ENCODE data around the gene ANKRD39.

Gene ANKRD39

DNA sequence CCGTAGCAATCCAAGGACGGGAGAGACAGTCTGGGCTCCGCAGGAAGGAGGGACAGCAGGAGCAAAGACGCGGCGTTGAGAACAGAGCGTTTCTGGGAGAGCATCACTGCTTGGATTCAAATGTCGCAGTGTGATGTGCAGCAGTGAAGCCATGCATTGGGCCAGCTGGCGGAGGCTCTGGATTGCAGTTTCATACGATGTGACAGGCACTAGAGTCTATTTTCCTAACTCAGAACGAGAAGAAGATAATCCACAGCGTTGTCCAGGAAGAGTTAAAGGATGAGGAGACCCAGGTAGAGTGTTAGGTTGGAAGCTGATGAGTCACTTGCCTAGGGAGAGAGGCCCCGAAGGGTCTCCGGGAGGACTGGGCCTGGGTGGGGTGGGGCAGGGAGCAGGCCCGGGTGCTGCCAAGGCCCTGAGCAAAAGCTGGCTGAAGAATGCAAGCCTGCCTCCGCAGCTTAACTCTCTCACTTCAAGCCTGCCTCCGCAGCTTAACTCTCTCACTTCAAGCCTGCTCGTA lies 29.7 kb upstream of the ANKRD39 start:
- no peak for DNase-seq (ENCODE audit: low read depth in 2 of 2)

DNA sequence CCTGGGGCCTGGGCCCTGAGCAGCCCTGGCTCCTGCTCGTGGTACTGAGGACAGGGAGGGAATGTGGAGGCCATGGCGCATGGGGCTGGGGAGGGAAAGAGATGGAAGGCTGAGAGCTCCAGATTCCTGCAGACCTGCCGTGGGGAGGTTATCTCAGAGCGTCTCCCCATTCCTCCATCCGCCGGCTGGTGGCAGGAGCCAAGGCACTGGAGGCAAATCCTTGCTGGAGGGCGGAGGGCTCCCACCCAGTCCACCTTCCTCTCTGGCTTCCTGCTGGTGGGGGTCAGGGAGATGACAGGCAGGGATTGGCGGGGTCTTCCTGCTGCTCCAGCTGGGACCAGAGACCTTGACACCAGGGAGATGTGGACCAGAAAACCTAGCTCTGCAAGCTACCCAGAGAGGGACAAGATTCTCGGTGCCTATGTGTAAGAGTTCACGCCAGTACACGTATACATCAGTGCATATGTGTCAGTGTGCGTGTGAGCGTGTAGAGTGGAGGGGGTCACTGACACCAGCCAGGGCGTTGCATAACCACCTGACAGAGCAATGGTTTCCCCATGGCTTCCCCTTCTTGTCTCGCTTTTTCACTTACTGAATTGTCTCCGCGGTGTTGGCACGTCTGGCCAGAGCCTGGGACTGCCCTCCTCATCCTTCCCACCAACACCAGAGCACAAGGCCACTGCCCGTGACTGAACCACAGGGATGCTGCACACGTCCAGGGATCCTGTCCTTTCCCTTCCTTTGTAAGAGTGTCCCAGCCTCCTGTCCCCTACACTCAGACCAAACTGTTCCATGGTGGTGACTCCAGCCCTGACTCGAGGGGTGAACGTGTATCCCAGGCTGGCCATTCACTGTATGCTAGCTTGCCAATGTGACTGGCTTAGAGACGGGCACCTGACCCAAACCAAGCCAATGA lies 27.9 kb upstream of the ANKRD39 start:
- no peak for DNase-seq (ENCODE audit: low read depth in 2 of 2)

DNA sequence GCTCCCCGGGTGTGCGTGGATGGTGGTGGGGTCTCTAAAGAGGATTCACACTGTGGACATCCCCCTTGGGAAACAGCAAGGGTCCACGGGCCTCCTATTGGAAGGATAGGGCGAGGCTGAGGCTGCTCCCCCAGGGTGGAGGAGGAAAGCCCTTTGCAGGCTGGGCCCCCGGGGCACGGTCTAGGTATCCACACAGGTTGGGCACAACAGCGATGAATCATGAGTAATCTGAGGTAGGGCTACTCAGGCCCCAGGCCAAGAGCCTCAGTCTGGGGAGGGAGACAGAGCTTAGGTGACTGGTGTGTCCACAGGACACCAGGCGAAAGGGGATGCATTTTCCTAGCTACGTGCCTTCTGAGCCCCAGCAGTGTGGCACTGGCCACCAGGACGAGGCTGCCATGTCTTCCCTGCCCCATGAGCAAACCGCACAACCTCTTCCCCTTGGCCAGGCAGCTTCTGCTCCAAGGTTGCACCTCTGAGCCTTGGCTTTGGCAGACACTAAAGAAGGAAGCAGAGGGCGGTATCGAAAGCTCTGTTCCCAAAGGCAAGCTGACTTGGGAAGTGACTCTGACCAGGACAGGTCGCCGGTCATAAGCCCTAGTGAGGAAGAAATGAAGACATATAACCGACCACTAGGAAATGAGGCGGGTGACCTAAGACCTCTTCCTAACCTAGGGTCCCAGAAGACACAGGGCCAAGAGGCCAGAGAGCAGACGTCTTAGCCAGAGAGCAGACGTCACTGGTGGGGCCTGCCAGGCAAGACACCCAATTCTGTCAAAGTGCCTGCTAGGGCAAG lies 26.7 kb upstream of the ANKRD39 start:
- no peak for DNase-seq (ENCODE audit: low read depth in 2 of 2)

DNA sequence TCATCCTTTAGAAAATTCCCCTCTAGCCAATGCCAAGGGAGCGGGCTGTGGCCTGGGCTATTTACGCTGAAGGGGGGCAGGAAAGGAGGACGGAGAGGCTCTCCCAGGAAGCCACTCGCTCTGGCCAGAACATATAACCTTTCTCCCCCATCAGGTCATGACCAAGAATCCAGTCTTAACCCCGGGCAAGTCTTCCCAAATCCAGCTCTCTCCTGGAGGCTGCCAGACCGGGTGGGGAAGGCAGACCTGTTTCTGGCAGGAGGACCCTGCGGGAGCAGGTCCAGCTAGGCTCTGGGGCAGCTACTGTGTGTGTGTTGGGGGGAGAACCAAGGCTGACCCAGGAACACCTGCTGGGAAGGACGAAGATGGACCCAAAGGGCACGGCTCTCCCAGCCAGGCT lies 25.5 kb upstream of the ANKRD39 start:
- no peak for DNase-seq (ENCODE audit: low read depth in 2 of 2)

DNA sequence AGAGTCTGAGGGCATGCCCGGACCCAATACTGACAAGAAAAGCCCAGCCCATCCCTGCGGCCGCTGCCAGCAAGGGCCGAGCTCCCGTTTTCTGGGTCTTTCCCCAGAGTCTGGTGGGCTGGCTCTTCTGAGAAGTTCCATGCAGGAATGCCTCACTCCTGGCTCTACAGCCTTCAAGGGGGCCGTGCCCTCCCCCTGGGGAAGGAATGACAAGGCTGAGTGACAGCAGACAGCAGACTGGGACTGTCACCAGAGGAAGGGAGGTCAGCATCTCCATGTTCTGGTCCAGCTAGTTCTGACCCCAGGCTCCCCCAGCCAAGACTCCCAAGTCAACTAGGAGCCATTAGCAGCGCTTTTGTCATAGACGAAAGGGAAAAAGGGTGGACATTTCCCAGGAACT lies 25.1 kb upstream of the ANKRD39 start:
- no peak for DNase-seq (ENCODE audit: low read depth in 2 of 2)

DNA sequence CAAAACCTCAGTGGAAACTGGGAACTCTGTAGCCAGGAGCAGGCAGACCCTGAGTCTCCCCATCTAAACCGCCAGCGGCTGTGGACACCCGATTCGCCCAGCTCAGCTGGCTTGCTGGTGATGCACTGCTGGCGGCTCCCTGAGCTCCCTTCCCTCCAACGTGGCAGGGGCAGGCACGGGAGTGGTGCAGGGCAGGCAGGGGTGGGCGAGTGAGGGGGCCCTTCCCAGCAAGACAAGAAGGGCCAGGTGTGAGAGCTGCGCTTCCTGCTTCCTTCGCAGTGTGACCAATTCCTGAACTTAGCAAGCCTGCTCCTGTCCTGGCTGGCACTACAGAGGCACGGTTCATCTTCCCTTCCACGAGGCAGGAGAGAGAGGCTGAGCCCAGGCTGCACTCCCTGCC lies 24.4 kb upstream of the ANKRD39 start:
- no peak for DNase-seq (ENCODE audit: low read depth in 2 of 2)

DNA sequence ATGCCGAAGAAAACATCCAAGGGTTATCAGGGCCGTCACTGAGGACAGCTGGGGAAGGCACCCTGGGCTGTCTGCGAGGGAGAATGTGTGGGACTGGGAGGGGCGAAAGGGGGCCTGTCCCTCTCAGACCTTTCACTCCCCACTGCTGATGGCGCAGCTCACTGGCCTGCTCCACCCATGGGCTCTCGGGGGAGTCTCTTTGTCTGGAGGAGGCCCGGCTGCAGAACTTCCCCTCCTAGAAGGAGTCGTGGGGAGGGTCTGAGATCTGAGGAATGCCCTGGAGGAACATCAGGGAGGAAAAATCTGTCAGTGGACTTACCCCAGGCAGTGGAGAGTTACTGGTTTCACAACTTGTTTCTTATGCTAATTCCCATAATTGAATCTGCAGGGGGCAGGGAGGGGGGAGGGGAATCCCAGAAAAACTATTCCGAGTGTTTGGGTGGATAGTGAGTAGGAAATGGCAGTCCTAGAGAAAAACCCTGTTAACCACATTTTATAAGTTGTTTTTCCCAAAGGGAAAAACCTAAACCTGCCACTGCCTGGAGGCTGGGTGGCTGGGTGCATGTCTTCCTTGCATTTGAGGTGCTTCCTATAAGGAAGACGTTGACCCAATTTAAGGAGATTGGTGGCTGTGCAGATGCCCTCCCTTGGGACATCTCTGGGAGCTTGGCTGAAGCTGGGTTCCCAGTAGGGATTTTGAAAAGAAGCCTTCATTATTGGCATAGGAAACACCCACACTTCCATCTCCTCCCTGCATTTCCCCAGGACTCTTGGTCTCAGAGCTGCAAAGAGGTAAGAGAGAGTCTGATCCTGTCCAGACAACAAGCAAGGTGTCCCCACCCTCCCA lies 23.8 kb upstream of the ANKRD39 start:
- DNase-seq (ENCODE audit: low read depth in 2 of 2): no peak

DNA sequence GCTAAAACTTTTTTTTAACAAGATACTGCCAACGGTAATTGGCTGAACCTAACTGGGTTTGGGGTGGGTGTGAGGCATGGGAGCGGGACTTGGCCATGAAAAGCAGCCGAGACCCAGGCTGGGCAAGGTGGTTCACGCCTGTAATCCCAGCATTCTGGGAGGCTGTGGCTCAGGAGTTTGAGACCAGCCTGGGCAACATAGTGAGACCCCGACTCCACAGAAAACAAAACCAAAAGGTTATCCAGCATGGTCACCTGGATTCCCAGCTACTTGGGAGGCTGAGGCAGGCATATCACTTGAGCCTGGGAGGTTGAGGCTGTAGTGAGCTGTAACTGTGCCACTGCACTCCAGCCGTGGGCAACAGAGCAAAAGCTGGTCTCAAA lies 23.1 kb upstream of the ANKRD39 start:
- no peak for DNase-seq (ENCODE audit: low read depth in 2 of 2)

DNA sequence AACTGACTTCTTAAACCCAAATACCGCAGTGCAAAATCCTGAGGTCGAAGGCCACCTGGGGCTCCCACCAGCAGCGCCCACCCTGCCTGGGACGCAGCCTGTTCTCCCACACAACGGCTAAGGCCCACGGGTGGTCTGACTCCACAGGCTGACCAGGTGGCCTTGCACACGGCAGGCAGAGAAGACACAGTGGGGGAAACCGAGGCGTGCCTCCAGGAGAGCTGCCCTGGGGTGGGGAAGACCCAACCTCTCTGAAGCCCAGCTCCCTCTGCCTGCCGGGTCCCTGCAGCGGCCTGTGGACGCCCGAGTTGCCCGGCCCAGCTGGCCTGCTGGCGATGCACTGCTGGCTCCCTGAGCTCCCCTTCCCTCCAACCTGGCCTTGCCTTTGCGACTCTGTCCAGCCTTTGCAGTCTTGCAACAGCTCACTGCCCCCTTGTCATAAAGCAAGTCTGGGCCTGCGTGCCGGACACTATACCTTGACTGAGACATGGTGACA lies 21.8 kb upstream of the ANKRD39 start:
- no peak for DNase-seq (ENCODE audit: low read depth in 2 of 2)

DNA sequence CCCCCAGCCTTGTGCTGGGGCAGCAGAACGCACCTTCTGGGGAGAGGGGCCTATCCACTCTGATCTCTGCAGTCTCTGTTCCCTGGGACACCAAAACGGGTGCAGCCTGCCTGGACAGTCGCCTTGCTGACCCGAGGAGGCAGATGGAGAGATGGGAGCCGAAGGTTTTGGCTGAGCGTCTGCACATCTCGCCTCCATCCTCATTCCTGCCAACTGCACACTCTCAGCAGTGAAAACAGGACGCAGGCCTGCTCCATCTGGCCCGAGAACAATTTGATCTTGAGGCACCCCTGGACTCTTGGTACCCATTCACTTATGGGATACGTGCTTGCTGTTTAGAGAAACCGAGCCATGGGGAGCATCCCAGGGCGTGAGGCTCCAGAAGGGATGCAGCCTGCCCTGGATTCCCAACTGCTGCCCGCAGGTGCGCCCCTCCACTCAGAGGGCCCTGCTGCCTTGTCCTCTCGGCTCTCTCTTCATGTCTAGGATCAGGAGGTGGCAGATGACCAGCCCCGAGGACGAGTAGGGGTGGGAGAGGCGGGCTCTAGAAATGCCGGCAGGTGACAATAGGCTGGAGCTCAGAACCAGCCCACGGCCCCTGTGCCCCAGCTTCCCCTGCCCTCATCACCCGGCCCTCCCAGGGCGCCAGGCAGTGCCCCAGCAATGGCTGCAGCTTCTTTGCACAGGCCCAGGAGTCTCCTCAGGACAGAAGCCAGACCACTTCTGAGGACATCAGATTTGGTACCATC lies 21.2 kb upstream of the ANKRD39 start:
- no peak for DNase-seq (ENCODE audit: low read depth in 2 of 2)

DNA sequence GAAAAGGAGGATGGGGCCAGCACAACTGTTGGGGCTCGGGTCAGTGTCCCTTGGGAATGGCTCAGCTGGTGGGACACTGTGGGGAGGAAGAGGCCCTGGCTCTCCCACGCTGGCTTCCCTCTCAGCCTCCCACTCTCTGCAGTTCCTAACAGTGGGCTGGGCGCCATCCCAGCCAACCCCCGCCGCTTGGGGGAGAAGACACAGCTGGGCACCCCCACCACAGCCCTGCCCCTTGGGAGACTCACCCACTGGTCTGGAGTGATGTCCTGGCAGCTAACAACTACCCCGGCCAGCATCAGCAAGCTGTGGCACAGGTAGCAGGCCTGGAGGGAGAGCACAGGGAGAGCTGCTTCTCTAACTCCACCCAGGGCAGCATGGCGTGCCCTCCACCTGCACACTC lies 20.4 kb upstream of the ANKRD39 start:
- no peak for DNase-seq (ENCODE audit: low read depth in 2 of 2)

DNA sequence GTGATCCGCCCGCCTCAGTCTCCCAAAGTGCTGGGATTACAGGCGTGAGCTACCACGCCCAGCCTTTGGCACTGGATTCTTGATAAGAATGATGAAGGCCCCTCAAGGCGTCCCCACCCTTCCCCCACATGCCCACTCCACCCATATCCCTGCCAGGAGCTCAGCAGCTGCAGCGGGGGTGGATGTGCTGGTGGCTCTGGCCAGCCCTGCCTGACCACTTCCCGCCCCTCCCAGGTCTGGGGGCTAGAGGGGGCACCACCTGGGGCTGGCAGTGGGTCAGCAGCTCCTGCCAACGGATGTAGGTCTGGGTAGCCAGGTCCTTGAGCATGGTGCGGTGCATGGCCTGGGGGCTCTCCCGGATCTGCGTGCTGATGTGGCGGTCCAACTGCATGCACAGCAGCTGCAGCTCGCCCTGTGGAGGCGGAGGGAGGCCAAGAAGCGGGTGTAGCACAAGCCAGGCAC lies 19.8 kb upstream of the ANKRD39 start:
- no peak for DNase-seq (ENCODE audit: low read depth in 2 of 2)

DNA sequence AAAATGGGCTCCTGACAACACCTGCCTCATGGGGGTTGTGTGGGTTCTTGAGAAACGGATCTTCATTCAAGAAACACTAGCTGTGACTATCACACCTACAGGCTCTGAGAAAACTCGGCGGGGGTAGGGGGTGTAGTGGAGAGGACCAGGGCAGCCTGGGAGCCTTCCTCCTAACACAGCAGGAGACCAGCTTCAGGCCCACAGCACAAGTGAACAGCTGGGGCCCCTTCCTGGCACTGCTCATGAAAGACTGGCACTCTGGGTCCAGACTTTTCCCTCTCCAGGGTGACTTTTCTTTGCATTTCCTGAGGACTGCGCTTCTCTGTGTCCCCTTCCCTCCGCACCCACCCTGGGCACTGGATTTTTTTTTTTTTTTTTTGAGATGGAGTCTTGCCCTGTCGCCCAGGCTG lies 19.2 kb upstream of the ANKRD39 start:
- no peak for DNase-seq (ENCODE audit: low read depth in 2 of 2)

DNA sequence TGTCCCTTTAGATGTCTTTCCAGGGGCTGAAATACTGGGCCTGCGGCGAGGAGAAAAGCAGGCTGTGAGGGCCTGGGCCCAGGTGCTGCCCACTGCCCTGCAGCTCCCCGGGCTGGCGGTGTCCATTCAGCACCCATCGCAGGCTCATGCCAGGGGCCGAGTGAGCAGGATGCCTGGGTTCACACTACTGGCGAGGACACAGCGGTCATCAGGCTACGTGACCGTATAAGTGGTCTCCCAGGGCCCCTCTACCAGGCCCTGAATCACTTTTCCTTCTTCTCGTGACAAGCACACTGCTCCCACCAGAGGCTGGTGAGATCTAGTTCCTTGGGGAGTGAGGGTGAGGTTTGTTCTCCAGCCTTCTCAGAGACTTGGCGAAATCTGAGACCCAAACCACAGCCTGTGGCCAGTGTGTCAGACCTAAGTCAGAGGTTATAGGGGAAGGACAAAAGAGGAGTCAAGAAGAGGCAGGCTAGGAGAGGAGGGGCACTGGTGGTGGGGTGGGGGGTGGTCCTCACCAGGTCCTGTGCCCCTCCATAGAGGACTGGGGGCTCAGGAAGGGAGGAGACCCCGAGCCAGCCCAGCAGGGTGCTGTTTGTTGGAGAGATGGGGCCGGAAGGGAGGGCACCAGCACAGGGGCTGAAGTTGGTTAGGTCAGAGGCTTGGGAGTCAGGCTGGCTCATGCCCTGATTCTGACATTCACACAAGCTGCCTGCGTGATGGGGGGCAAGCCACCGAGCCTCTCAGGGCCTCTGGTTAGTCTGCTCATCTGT lies 18.6 kb upstream of the ANKRD39 start:
- no peak for DNase-seq (ENCODE audit: low read depth in 2 of 2)

DNA sequence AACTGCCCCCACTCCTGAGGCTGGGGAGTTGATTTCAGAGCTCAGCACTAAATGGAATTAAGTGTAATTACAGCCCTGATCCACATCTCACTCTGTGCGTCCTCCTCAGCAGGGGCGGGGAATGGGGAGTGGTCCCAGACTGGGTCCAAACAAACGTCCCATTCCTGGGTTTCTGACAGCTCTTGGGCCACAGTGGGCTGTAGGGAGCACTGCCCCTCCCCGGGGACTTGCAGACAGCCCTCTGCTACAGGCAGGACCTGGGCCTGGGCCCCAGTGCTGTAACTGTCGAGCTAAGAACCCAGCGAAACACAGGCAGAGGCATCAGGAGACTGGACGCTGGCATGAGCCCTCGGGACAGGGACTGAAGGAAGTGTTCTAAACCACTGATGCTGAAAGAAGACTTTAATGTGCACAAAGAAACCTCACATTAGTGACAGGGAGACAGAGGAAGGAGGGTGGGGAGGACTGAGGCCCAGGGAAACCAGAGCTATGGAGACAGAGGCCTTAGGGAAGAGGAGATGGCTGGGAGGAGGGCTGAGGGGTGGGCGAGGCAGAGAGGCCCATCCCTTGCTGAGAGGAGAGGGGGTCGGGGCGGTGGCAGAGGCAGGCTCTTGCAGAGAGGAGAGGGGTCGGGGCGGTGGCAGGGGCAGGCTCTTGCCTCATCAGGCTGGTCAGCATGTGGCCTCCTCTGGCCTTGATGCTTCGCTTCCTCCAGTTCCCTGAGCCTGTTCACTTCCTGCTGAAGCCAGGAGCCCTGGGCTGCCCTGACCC lies 17.9 kb upstream of the ANKRD39 start:
- DNase-seq (ENCODE audit: low read depth in 2 of 2): no peak

DNA sequence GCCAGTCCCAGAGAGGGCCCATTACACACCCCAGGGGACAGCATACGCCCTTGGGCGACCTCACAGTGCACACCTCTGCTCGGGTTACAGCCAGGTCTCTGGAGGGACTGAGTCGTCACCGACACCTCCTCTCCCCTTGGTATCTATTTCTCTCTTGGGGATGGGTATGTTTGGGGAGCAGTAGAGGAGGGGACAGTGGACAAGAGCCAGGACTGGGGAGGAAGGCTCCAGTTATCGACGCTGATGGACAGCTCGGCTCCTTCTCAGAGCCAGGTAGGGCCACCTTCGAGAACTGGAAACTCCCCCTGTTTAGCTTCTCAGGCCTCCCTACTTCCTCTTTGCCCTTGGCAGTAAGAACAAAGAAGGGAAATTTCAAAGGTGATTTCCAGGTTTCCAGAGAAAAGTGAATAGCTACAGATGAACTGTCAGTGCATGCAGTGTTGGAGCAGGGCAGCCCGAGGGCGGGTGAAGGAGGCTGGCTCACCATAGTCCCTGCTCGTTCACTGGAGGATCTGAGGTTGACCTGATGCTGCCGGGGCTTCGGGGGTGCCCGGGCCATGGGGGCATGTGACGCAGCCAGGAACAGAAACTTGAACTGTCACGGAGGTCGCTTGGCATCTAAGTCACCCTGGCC lies 16.5 kb upstream of the ANKRD39 start:
- no peak for DNase-seq (ENCODE audit: low read depth in 2 of 2)

DNA sequence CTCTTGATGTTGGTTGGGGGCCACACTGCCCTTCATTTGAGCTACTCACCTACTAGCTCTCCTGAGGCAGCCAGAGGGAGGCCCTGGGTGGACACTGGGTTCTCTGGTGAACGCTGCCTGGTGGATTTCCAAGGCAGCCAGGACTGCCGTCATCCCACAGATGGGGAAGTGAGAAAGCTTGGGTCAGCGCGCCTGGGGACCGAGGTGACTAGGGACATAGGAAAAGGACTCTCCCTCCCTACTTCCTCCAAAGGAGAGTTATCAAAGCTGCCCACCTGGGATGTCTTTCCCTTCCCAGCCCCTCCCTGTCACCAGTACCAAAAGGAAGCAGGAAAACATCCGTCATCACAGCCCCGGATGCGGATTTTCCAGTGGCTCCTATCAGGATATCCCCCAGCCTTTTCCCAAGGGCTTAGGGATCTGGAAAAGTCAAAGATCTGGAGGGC lies 15.9 kb upstream of the ANKRD39 start:
- no peak for DNase-seq (ENCODE audit: low read depth in 2 of 2)

DNA sequence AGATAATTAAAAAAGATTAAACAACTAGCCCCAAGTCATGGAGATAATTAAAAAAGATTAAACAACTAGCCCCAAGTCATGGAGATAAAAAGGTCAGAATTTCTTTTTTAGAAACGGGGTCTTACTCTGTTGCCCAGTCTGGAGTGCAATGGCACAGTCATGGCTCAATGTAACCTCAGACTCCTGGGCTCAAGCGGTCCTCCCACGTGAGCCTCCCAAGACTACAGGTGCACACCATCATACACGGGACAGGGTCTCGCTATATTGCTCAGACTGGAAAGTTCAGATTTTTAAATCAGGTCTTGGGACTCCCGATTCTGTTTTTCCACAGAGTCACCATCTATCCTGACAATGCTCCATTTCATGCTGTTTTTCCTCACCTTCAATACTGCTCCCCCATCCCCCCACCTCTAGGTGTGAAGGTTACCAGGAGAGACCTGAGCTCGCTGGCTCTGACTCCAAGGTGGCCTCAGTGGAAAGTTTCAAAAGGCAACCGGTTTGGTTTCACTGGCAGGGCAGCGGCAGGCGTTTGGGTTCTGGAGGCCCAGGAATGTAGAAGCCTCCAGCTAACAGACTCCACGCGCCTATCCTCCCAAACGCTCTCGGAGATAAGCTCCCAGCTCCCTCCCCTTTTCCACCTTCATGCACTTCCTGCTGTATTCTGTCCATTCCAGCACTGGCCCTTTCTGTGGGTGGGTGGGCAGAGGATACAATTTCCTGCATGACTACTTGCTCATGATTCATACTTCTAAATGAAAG lies 15.0 kb upstream of the ANKRD39 start:
- no peak for DNase-seq (ENCODE audit: low read depth in 2 of 2)
